Tibial nerve (tissue), 4 donors: ENCODE results near the gene GPR63. TPM values are rescaled to one million over a fixed set of nuclear protein-coding genes. Genes with fewer than 3 reads are reported as not detected.

ENCODE experiments used
- DNase-seq, 2 donors: peaks; one replicate each; pipeline ENCODE4 v3.0.0-alpha.2; 2019; ENCODE audit warnings: low spot score in 2 of 2
- H3K27ac ChIP-seq, 4 donors: fragments of 200-600 bp; sonication (generic) in 3 of 4; one replicate each; pipeline ENCODE4 v1.5.1; 2017 to 2019; ENCODE audit warnings: mild to moderate bottlenecking in 1 of 4
- H3K27me3 ChIP-seq, 2 donors: fragments of 200-600 bp; sonication (generic) in 1 of 2; one replicate each; pipeline versions ENCODE4 v1.5.1 to v1.6.0; 2017 to 2019
- H3K36me3 ChIP-seq, 3 donors: fragments of 200-600 bp; sonication (generic); one replicate each; pipeline ENCODE4 v1.5.1; 2018 to 2019
- H3K4me1 ChIP-seq, 4 donors: fragments of 200-600 bp; sonication (generic) in 3 of 4; one replicate each; pipeline ENCODE4 v1.5.1; 2017 to 2019
- H3K4me3 ChIP-seq, 4 donors: fragments of 200-600 bp; sonication (generic) in 3 of 4; one replicate each; pipeline ENCODE4 v1.5.1; 2017 to 2019; ENCODE audit warnings: mild to moderate bottlenecking in 1 of 4, moderate library complexity in 1 of 4
- H3K9me3 ChIP-seq, 4 donors: fragments of 200-600 bp; sonication (generic) in 3 of 4; one replicate each; pipeline ENCODE4 v1.5.1; 2017 to 2019
- EP300 ChIP-seq, 2 donors: sonication (generic); formaldehyde crosslinking; IDR thresholded peaks; one replicate each; pipeline ENCODE4 v1.6.1; 2017; ENCODE audit warnings: antibody characterized with exemption in 2 of 2, mild to moderate bottlenecking in 1 of 2
- POLR2A ChIP-seq, 2 donors: fragments of 450-650 bp; IDR thresholded peaks; one replicate each; pipeline ENCODE4 v1.6.1; 2017; ENCODE audit warnings: antibody characterized with exemption in 2 of 2, mild to moderate bottlenecking in 2 of 2, moderate library complexity in 2 of 2
- WGBS, 2 donors: methylation state at CpG; one replicate each; pipeline ENCODE4 v1.1.5; 2018; 5-methylcytosine and 5-hydroxymethylcytosine counted together
- total RNA-seq, 4 donors: library from RNA; depleted of rRNA; stranded (reverse); fragments of >200 nt; gene quantifications; one replicate each; pipeline ENCODE4 v1.1.0, GENCODE V29; 2016
- TF ChIP-seq, protein P1 (sequence below), 5 experiments: fragments of 200-600 bp in 3 of 5; fragments of 450-650 bp in 2 of 5; sonication (generic) in 3 of 5; IDR thresholded peaks; one replicate each; pipeline ENCODE4 v1.5.1; 2016 to 2019; ENCODE audit warnings: antibody characterized with exemption in 5 of 5, mild to moderate bottlenecking in 3 of 5, moderate library complexity in 2 of 5

The GPR63 gene
- total RNA-seq, 4 donors from 2014 or later: 0.20 to 1.3 (median 0.89) TPM

DNA sequence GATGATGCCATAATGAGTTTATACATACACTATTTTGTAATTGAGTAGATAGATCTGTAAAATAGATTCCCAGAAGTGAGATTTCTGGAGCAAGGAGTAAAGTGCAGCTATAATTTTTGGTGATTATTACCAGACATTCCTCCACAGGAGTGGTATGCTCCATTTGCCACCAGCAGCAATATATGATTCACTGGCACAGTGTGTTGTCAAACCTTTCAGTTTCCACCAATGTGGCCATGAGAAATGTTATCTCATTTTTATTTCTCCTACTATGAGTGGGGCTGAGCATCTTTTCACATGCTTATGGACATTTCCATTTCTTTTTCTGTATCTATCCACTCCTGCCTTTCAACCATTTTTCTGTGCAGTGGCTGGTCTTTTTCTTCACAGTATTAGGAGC is 70.5 kb downstream of the GPR63 start:
- no peak for DNase-seq
- no peaks in the 10 kb centered on the region for H3K4me1 ChIP-seq
- H3K36me3 ChIP-seq: no peaks in the 10 kb centered on the region
- TF ChIP-seq POLR2A (IDR thresholded peaks at IDR 0.05) (no peak), EP300 (IDR thresholded peaks at IDR 0.05) (no peak)
- TF ChIP-seq, protein P1, sequence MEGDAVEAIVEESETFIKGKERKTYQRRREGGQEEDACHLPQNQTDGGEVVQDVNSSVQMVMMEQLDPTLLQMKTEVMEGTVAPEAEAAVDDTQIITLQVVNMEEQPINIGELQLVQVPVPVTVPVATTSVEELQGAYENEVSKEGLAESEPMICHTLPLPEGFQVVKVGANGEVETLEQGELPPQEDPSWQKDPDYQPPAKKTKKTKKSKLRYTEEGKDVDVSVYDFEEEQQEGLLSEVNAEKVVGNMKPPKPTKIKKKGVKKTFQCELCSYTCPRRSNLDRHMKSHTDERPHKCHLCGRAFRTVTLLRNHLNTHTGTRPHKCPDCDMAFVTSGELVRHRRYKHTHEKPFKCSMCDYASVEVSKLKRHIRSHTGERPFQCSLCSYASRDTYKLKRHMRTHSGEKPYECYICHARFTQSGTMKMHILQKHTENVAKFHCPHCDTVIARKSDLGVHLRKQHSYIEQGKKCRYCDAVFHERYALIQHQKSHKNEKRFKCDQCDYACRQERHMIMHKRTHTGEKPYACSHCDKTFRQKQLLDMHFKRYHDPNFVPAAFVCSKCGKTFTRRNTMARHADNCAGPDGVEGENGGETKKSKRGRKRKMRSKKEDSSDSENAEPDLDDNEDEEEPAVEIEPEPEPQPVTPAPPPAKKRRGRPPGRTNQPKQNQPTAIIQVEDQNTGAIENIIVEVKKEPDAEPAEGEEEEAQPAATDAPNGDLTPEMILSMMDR (IDR thresholded peaks at IDR 0.05): no peak
- H3K9me3 ChIP-seq: no peaks in the 10 kb centered on the region
- H3K27me3 ChIP-seq: no peaks in the 10 kb centered on the region
- H3K4me3 ChIP-seq: no peak overlapping the region
- no peak overlapping the region for H3K27ac ChIP-seq

DNA sequence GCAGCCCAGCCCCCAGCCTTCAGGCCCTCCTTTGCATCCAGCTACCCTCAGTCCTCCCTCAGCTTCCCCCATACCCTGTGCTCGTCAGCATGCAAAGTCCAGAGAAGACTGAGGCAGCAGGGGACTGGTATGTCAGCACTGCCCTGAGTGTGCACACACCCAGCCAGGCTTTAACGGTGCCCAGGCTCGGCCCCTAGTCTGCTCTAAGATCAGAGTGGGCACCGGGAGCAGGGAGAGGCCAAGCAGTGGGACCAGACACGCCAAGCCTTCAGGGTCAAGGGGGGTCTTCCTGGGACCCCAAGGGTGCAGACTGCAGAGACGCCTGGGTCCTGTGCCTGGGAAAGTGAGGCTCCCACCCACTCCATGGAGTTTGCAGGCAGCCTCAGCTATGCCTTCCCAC is 74.7 kb downstream of the GPR63 start:
- TF ChIP-seq EP300 (IDR thresholded peaks at IDR 0.05) (no peak), POLR2A (IDR thresholded peaks at IDR 0.05) (no peak)
- TF ChIP-seq, protein P1 (IDR thresholded peaks at IDR 0.05): no peak
- no peak overlapping the region for H3K27ac ChIP-seq
- H3K9me3 ChIP-seq: no peaks in the 10 kb centered on the region
- H3K36me3 ChIP-seq: no peaks in the 10 kb centered on the region
- DNase-seq: no peak
- H3K27me3 ChIP-seq: no peaks in the 10 kb centered on the region
- no peaks in the 10 kb centered on the region for H3K4me1 ChIP-seq
- H3K4me3 ChIP-seq: no peak overlapping the region
- WGBS, 2 donors: 73 to 84% methylated on average over 3 to 6 of the region's 6 CpGs

DNA sequence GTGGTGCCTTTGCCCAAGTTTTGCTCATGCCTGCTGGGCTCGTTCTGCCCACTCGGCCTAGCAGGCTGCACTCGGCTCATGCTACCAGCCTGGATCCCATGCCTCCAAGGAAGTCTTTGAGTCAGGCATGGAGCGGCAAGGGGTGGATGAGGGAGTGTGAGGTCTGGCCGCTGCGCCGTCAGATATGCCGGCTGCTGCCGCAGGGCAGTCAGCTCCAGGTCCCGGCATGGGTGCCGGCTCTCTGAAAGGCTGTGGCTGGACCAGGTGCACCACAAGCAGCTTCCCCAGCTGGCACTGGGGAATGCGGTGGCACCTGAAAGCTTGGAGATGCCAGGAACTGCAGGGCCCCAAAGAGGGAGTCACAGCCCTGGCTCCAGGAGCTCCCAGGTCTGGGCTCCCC is 75.5 kb downstream of the GPR63 start:
- WGBS, 2 donors: 88 to 96% methylated on average over 12 of the region's 12 CpGs
- Histone ChIP-seq H3K4me1 (no peaks in the 10 kb centered on the region), H3K36me3 (no peaks in the 10 kb centered on the region), H3K4me3 (no peak overlapping the region), H3K27me3 (no peaks in the 10 kb centered on the region), H3K9me3 (no peaks in the 10 kb centered on the region), H3K27ac (no peak overlapping the region)
- no peak for DNase-seq
- no peak for TF ChIP-seq POLR2A (IDR thresholded peaks at IDR 0.05)
- TF ChIP-seq, protein P1 (IDR thresholded peaks at IDR 0.05): no peak
- TF ChIP-seq EP300 (IDR thresholded peaks at IDR 0.05): no peak

DNA sequence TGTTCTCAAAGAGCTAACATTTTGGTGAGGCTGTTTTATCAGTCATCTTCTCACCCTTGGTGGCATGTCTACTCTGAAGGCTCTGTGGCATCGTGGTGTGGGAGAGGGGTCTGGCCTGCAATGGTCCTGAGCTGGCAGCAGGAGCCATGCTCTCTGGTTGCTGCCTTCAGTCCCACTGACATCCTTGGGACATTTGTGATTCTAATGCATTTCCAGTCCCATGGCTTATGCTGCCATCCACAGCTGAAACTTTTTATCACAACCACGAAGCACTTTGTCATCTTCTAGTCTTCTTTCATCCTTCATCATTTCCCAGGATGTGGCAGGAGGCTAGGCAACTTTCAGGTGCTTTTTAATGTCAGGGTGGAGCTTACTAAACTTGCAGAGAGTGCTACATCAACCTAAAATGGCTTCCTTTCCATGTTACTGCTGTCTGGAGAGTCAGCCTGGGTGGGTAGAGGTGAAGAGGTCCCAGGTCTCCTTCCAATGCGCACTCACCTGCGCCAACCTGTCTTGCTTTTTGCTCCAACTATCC is 77.1 kb downstream of the GPR63 start:
- H3K4me3 ChIP-seq: no peak overlapping the region
- H3K9me3 ChIP-seq: no peaks in the 10 kb centered on the region
- DNase-seq: no peak
- 83 to 85% methylated on average over 4 of the region's 4 CpGs for WGBS, 2 donors
- no peak for TF ChIP-seq POLR2A (IDR thresholded peaks at IDR 0.05)
- TF ChIP-seq, protein P1 (IDR thresholded peaks at IDR 0.05): no peak
- no peak for TF ChIP-seq EP300 (IDR thresholded peaks at IDR 0.05)
- H3K27me3 ChIP-seq: no peaks in the 10 kb centered on the region
- H3K27ac ChIP-seq: no peak overlapping the region
- no peaks in the 10 kb centered on the region for H3K4me1 ChIP-seq
- H3K36me3 ChIP-seq: no peaks in the 10 kb centered on the region

DNA sequence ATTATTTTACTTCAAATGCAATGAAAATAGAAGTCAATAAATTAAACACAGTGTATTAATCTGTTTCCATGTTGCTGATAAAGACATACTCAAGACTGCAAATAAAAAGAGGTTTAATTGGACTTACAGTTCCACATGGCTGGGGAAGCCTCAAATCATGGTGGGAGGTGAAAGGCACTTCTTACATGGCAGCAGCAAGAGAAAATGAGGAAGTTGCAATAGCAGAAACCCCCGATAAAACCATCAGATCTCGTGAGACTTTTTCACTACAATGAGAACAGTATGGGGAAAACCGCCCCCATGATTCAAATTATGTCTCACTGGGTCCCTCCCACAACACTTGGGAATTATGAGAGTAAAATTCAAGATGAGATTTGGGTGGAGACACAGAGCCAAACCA is 82.2 kb downstream of the GPR63 start:
- Histone ChIP-seq H3K36me3 (no peaks in the 10 kb centered on the region), H3K27ac (no peak overlapping the region), H3K27me3 (no peaks in the 10 kb centered on the region), H3K9me3 (no peaks in the 10 kb centered on the region), H3K4me1 (no peaks in the 10 kb centered on the region), H3K4me3 (no peak overlapping the region)
- TF ChIP-seq, protein P1 (IDR thresholded peaks at IDR 0.05): no peak
- no peak for TF ChIP-seq EP300 (IDR thresholded peaks at IDR 0.05)
- 68 to 78% methylated on average over 3 of the region's 3 CpGs for WGBS, 2 donors
- no peak for DNase-seq
